HL-60/S4 (cell line): Measurements from ENCODE around the gene KCNMB1.

Experiments used
- in situ Hi-C: fragments of 300-500 bp; cut with MboI; formaldehyde crosslinking; loops from 2 replicates; pipeline ENCODE4 v1.14.3; 2022; ENCODE audit warnings: low sequenced_read_pairs

Gene KCNMB1

GRCh38 chr5:170348137-170348633 lies 41.0 kb downstream of the KCNMB1 start:
- in situ Hi-C loops: no loop called here

- in situ Hi-C loops: no loop called here
These were observed 42.1 kb downstream of the KCNMB1 start for GRCh38 chr5:170347022-170347567.

GRCh38 chr5:170345971-170346370 lies 43.2 kb downstream of the KCNMB1 start:
- in situ Hi-C loops: no loop called here

GRCh38 chr5:170343177-170343576 lies 46.0 kb downstream of the KCNMB1 start:
- in situ Hi-C loops: no loop called here

GRCh38 chr5:170342153-170342725 lies 46.9 kb downstream of the KCNMB1 start:
- in situ Hi-C loops: no loop called here

GRCh38 chr5:170341545-170341944 lies 47.6 kb downstream of the KCNMB1 start:
- in situ Hi-C loops: no loop called here

GRCh38 chr5:170339780-170340167 lies 49.4 kb downstream of the KCNMB1 start:
- in situ Hi-C loops: loop anchor here (5.0 kb wide), 1 partner anchor 62 kb away; no protein-coding TSS in a partner anchor

- in situ Hi-C loops: loop anchor here (5.0 kb wide), 1 partner anchor 62 kb away; no protein-coding TSS in a partner anchor
These were observed 50.0 kb downstream of the KCNMB1 start for GRCh38 chr5:170338933-170339779.

GRCh38 chr5:170338291-170338690 lies 50.9 kb downstream of the KCNMB1 start:
- in situ Hi-C loops: loop anchor here (5.0 kb wide), 1 partner anchor 61 kb away; no protein-coding TSS in a partner anchor

GRCh38 chr5:170337045-170337733 lies 52.0 kb downstream of the KCNMB1 start:
- in situ Hi-C loops: loop anchor here (5.0 kb wide), 1 partner anchor 60 kb away; no protein-coding TSS in a partner anchor

GRCh38 chr5:170336065-170336464 lies 53.1 kb downstream of the KCNMB1 start:
- in situ Hi-C loops: loop anchor here (5.0 kb wide), 1 partner anchor 59 kb away; no protein-coding TSS in a partner anchor

- in situ Hi-C loops: loop anchor here (5.0 kb wide), 1 partner anchor 57 kb away; no protein-coding TSS in a partner anchor
These were observed 54.5 kb downstream of the KCNMB1 start for GRCh38 chr5:170334626-170335025.

- in situ Hi-C loops: no loop called here
These were observed 55.8 kb downstream of the KCNMB1 start for GRCh38 chr5:170333161-170333910.

GRCh38 chr5:170332058-170332457 lies 57.1 kb downstream of the KCNMB1 start:
- in situ Hi-C loops: no loop called here

GRCh38 chr5:170330568-170331054 lies 58.6 kb downstream of the KCNMB1 start:
- in situ Hi-C loops: no loop called here

- in situ Hi-C loops: no loop called here
These were observed 59.6 kb downstream of the KCNMB1 start for GRCh38 chr5:170329524-170329923.

- in situ Hi-C loops: no loop called here
These were observed 61.3 kb downstream of the KCNMB1 start for GRCh38 chr5:170327829-170328228.

GRCh38 chr5:170327168-170327567 lies 62.0 kb downstream of the KCNMB1 start:
- in situ Hi-C loops: no loop called here
